Measurements from ENCODE around the gene IFIT1B.

DNA sequence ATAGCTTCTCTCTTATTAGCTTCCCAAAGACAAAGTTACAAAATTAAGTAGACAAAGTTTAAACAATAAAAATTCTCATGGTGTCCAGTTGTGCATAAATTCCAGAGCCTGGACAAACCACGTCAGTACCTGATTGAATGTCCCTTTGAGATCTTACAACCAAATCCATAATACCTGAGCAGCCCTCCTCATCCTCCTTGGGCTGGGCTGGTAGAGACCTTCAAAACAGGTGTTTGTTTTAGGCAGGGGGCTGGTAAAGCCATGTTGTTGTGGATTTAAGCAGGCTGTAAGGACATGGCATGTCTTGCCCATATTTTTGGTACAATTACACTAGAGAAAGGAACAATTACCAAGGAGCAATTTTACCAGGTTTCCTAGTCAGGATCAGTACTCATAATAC lies 38.6 kb downstream of the IFIT1B start:
- no peak for TF ChIP-seq CTCF (optimal IDR thresholded peaks at IDR 0.05 in 1 of 3, IDR thresholded peaks at IDR 0.05 in 1 of 3, conservative IDR thresholded peaks at IDR 0.05 in 1 of 3; ENCODE audit: extremely low read depth in 1 of 3, insufficient read depth in 2 of 3, low read length in 3 of 3)
- TF ChIP-seq EZH2 (IDR thresholded peaks at IDR 0.05; ENCODE audit: low read length), result no peak
